ENCODE data around the gene PKP4. TPM values are rescaled to one million over a fixed set of nuclear protein-coding genes. Genes with fewer than 3 reads are reported as not detected.

Gene PKP4
- total RNA-seq, 1 donor from 2014 or later, result 43.7 TPM

- DNase-seq (ENCODE audit: low read depth in 2 of 2), result peak in 1 of 2 donors; percentile 9
These were observed 85.8 kb downstream of the PKP4 start for GRCh38 chr2:158542577-158542976.

- peak in 1 of 2 donors; percentile 38 for DNase-seq (ENCODE audit: low read depth in 2 of 2)
These were observed 87.2 kb downstream of the PKP4 start for GRCh38 chr2:158543957-158544356.

GRCh38 chr2:158544998-158545397 lies 88.2 kb downstream of the PKP4 start:
- no peak for DNase-seq (ENCODE audit: low read depth in 2 of 2)

- no peak for DNase-seq (ENCODE audit: low read depth in 2 of 2)
These were observed 89.8 kb downstream of the PKP4 start for GRCh38 chr2:158546412-158547144.

- DNase-seq (ENCODE audit: low read depth in 2 of 2), result no peak
These were observed 96.5 kb downstream of the PKP4 start for GRCh38 chr2:158553257-158553656.

GRCh38 chr2:158554996-158555395 lies 98.2 kb downstream of the PKP4 start:
- DNase-seq (ENCODE audit: low read depth in 2 of 2), result no peak

- no peak for DNase-seq (ENCODE audit: low read depth in 2 of 2)
These were observed 99.4 kb downstream of the PKP4 start for GRCh38 chr2:158556124-158556523.

- no peak for DNase-seq (ENCODE audit: low read depth in 2 of 2)
These were observed 101.0 kb downstream of the PKP4 start for GRCh38 chr2:158557752-158558151.

GRCh38 chr2:158559252-158559651 lies 102.5 kb downstream of the PKP4 start:
- no peak for DNase-seq (ENCODE audit: low read depth in 2 of 2)

- no peak for DNase-seq (ENCODE audit: low read depth in 2 of 2)
These were observed 103.5 kb downstream of the PKP4 start for GRCh38 chr2:158560259-158560658.

GRCh38 chr2:158561054-158561453 lies 104.3 kb downstream of the PKP4 start:
- no peak for DNase-seq (ENCODE audit: low read depth in 2 of 2)

GRCh38 chr2:158567208-158567607 lies 110.5 kb downstream of the PKP4 start:
- no peak for DNase-seq (ENCODE audit: low read depth in 2 of 2)

- DNase-seq (ENCODE audit: low read depth in 2 of 2), result no peak
These were observed 112.5 kb downstream of the PKP4 start for GRCh38 chr2:158569284-158569683.

- no peak for DNase-seq (ENCODE audit: low read depth in 2 of 2)
These were observed 114.1 kb downstream of the PKP4 start for GRCh38 chr2:158570869-158571268.

- DNase-seq (ENCODE audit: low read depth in 2 of 2), result no peak
These were observed 117.0 kb downstream of the PKP4 start for GRCh38 chr2:158573739-158574138.

- DNase-seq (ENCODE audit: low read depth in 2 of 2), result peak in 1 of 2 donors; percentile 36
These were observed 118.4 kb downstream of the PKP4 start for GRCh38 chr2:158575051-158575635.

GRCh38 chr2:158577141-158577540 lies 120.4 kb downstream of the PKP4 start:
- no peak for DNase-seq (ENCODE audit: low read depth in 2 of 2)

GRCh38 chr2:158578703-158579330 lies 122.1 kb downstream of the PKP4 start:
- no peak for DNase-seq (ENCODE audit: low read depth in 2 of 2)

GRCh38 chr2:158579928-158580327 lies 123.2 kb downstream of the PKP4 start:
- no peak for DNase-seq (ENCODE audit: low read depth in 2 of 2)

GRCh38 chr2:158580760-158581159 lies 124.0 kb downstream of the PKP4 start:
- no peak for DNase-seq (ENCODE audit: low read depth in 2 of 2)

- DNase-seq (ENCODE audit: low read depth in 2 of 2), result no peak
These were observed 125.9 kb downstream of the PKP4 start for GRCh38 chr2:158582670-158583069.

- no peak for DNase-seq (ENCODE audit: low read depth in 2 of 2)
These were observed 127.2 kb downstream of the PKP4 start for GRCh38 chr2:158583923-158584322.

GRCh38 chr2:158586491-158586890 lies 129.7 kb downstream of the PKP4 start:
- no peak for DNase-seq (ENCODE audit: low read depth in 2 of 2)
